UCSD-AML1 (cell line): ENCODE measurements around the gene DNAJC4.

Source experiments
- DNase-seq: peaks from one replicate; lab custom pipeline; 2025; ENCODE audit not compliant: unreplicated experiment; lab: John Stamatoyannopoulos, UW

Gene DNAJC4

DNA sequence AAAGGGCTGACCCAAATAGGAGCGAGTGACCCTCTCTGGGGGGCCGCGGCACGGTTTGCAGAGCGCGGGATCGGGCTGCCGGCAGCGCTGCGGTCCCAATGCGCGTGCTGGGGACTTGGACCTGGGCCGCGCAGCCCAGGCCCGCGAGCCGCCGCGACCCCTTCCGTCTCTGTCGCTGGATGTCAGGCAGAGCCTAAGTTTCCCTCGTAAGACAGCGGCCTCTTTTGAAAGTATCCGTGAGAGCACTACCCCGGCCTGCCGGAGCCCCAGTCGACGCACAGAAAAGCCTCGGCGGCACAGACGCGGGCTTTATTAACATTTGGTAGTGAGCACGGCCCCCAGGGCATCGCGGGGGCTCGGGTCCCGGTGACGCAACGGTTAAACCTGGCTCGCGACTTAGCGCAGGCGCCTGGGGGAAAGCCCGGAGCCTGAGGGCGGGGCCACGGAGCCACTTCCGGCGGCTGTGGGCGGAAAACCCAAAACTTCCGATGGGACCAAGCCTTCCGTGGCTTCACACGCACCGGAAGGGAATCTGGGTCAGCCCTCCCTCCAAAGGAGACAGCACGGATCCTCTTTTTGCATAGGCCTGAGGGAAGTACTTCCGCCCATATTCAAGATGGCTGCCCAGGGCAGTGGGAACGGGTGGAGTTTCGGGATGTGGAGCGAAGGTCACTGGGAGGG lies 39.3 kb downstream of the DNAJC4 start:
- DNase-seq = peak; percentile 99

DNA sequence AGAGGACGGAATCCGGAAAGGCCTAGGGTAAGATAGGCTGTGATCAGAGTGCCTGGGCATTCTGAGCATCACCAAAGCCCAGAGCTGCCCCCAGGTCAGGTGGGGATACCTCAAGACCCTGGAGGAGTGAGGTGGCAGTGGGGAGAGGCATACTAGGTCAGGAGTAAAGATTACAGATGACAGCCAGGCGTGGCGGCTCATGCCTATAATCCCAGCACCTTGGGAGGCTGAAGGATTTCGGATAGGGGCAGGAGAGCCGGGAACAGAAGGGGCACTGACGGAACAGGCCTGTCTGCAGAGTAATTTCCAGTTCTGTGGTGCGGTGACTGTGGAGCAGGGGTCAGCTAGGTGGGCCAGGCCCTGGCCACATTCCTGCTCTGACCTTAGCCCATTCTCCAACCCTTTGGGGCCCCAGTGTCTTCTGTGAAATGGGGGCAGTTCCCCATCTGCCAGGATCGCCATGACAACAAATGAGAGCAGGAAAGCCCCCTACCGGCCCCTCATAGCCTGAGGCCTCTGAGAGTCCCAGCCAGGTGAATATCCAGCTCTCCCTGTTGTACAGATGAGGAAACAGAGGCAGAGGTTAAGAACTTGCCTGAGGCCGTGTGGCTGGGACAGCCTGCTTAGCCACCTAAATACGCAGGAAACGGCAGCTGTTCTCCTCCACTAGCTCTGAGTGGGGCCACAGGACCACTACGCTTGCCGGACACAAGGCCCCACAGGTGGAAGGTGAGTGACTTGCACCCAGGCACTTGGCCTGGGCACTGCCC lies 44.9 kb downstream of the DNAJC4 start:
- DNase-seq = no peak

DNA sequence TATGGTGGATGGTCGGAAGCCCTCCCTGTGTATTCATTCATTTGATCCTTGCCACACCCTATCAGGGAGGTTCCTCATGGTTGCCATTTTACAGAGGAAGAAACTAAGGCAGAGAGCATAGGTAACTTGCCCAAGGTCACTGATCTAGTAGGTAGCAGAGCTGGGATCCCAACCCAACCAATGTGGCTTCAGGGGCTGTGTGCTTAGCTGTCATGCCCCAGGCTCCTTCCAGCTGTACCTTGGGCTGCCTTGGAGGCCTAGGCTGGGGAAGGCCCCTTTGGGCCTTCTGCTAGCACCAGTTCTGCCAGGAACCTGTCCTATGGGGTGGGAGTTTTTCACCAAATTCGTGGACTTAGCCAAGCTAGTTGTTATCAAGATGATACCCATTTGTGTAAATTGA lies 45.5 kb downstream of the DNAJC4 start:
- no peak for DNase-seq

DNA sequence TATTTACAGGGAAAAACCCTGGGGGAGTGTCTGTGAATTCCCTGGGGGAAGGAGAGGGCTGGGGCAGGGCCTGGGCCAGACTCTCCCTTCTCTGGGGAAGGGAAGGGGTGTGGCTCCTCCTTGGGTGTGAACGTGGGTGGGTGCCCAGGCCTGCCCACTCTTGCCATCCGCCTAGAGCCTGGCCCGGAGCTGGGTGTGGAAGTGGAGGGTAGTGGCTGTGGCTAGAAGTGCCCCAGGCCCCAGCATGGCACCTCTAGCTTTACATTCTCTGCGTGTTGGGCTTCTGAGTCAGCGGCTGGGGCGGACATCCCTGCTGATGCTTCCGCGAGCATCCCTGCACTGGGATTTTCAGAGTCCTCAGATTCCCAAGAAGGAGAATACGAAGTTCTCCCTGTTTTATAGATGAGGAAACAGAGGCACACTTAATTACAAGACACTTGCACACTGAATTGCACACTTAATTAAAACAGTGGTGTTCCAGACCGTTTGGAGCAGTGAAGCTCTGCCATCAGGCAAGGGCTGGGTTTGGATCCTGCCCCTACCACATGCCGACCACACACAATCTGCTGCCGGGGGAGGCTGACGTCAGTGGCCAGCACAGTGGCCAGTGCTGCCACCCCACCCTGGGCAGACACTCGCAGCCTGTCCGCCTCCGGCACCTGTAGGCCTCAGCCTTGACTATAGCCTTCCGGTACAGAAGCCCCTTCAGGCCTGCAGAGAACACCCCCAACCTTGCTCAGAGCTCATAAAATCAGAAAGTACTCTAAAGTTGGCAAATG lies 46.5 kb downstream of the DNAJC4 start:
- DNase-seq = no peak

DNA sequence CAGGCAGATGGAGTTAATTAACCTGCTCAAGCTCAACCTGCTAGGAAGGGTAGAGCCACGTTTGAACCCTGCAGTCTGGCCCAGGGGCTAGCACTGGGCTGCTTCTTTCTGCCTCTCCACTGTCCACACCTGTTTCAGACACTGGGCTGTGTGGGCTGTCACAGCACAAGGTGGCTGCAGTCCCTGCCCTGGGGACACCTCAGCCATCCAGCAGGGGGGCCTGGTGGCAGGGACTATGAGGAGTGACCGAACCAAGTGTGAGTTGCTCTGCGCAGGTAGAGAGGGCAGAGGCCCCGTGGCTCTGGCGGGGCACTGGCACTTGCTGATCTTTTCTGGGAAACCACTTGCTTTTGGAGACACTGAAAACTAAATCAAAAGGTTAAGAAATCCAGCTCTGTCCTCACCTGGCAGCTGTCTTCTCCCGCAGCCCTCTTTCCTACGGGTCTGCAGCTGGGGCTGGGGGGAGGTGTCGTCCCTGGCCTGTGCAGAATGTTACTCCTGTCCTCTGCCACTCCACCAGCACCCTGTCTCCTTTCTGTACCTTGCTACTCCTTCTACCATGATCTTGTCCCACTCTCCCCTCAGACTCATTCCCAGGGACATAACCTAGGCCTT lies 48.3 kb downstream of the DNAJC4 start:
- no peak for DNase-seq

DNA sequence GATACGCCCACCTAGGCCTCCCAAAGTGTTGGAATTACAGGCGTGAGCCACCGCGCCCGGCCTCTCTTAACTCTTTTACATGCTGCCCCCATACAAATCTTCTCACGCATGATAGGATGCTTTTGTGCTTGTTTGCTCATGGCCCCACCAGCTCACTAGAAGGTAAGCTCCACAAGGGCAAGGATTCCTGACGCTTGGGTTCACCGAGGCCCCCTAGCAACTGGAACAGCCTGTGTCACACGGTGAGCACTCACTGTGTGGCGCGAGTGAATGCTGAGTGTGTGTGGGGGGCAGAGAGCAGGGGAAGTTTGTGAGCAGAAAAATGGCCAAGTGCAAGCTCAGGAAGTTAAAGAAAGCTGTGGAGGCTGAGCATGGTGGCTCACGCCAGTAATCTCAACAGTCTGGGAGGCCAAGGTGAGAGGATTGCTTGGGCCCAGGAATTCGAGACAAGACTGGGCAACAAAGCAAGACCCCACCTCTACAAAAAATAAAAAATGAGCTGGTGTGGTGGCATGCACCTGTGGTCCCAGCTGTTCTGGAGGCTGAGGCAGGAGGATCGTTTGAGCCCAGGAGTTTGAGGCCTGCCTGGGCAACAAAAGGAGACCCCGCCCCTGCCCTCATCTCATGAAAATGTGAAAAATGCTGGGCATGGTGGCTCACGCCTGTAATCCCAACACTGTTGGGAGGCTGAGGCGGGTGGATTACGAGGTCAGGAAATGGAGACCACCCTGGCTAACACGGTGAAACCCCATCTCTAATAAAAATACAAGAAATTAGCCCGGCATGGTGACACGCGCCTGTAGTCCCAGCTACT lies 51.8 kb downstream of the DNAJC4 start:
- no peak for DNase-seq

DNA sequence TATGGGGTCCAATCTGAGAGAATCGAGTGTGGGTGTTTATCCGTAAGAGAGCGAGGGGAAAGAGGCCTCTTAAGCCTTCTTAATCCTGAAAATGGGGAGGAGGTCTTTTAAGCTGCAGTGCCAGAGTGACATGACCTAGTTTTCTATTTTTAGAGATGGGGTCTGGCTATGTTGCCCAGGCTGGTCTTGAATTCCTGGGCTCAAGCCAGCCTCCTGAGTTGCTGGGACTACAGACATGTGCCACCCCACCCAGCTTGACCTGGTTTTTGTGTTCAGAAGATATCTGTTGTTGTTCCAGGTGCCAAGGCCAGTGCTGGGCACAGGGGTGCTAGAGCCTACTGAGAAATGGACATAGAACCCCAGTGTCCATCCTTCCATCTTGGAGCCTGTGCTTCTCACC lies 52.7 kb downstream of the DNAJC4 start:
- no peak for DNase-seq
